ENCODE data around the gene USP50.
"Not testable (repeated sequence)": the region's sequence is repeated elsewhere in the genome, so short reads cannot be mapped to it uniquely, and the experiment has no call there.

Gene USP50

DNA sequence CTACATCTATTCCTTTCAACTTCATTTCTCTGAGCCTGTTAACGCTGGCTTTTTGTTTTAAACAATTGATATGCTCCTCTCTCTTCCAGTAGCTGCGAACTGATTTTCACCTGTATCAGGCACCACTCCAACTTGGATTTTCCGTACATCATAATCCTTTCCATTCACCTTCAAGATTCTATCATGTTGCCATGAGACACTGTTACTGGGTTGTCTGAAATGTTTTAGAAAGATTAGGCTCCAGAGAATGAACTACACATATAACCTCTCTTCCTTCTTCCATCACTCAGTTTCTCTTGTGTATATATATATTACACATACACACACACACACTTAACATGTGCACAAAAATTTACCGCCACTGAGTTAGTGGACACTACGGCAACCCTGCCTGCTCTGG is at the start of gene USP50:
TSS of gene USP50 (minus strand) at position 101 of the 400 bp plus-strand sequence. CDS start 141 bp downstream, outside the sequence.
- no peak for DNase-seq (ENCODE audit: extremely low read depth, low read depth)

DNA sequence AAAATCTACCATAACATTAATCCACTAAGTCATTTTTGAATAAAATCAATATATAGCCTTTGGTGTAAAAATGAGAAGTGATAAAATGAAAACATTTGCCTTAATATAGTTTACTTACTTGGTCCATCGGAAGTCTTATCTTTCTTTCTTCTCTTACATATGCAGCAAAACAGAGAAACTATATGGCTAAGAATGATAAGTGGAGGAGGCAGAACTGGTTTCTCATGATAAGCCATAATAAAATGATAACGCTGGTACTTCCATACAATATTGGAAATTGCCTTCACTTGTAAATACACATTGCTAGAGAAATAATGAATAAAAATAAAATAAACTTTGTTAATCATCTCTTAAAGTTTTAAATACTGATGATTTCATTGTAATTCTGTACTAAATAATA is 47.8 kb upstream of the USP50 start:
- DNase-seq (ENCODE audit: extremely low read depth, low read depth): no peak
- TF ChIP-seq, protein P1, sequence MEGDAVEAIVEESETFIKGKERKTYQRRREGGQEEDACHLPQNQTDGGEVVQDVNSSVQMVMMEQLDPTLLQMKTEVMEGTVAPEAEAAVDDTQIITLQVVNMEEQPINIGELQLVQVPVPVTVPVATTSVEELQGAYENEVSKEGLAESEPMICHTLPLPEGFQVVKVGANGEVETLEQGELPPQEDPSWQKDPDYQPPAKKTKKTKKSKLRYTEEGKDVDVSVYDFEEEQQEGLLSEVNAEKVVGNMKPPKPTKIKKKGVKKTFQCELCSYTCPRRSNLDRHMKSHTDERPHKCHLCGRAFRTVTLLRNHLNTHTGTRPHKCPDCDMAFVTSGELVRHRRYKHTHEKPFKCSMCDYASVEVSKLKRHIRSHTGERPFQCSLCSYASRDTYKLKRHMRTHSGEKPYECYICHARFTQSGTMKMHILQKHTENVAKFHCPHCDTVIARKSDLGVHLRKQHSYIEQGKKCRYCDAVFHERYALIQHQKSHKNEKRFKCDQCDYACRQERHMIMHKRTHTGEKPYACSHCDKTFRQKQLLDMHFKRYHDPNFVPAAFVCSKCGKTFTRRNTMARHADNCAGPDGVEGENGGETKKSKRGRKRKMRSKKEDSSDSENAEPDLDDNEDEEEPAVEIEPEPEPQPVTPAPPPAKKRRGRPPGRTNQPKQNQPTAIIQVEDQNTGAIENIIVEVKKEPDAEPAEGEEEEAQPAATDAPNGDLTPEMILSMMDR (IDR thresholded peaks at IDR 0.05; ENCODE audit: low read depth, low read length): no peak

More for the DNA sequence above, at the start of gene USP50:
- TF ChIP-seq, protein P1 (IDR thresholded peaks at IDR 0.05; ENCODE audit: low read depth, low read length): no peak

DNA sequence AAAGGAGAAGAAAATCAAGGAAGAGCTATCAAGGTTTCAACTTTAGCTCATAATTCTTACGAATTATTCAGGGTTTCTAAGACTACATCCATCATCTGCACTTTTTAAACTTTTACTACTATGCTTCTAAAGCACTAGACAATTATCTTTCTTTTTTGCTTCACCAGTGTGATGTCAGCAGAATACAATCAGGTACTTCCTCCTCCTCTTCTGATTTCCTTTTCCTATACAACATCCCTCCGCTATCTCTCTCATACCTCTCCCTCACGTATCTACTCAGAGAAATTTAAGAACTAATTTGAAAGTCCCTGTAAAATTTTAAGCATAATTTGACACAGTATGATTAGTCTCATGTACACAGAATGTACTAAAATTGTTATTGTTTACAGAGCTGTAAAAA is 47.3 kb upstream of the USP50 start:
- DNase-seq (ENCODE audit: extremely low read depth, low read depth): no peak
- TF ChIP-seq, protein P1 (IDR thresholded peaks at IDR 0.05; ENCODE audit: low read depth, low read length): no peak

- no peak for DNase-seq (ENCODE audit: extremely low read depth, low read depth)
Measured at GRCh38 chr15:50590288-50590687, 43.8 kb upstream of the USP50 start.

GRCh38 chr15:50577492-50577891 is 31.0 kb upstream of the USP50 start:
- TF ChIP-seq, protein P1 (IDR thresholded peaks at IDR 0.05; ENCODE audit: low read depth, low read length): no peak
- no peak for DNase-seq (ENCODE audit: extremely low read depth, low read depth)

More at GRCh38 chr15:50590288-50590687, 43.8 kb upstream of the USP50 start:
- TF ChIP-seq, protein P1 (IDR thresholded peaks at IDR 0.05; ENCODE audit: low read depth, low read length): no peak

DNA sequence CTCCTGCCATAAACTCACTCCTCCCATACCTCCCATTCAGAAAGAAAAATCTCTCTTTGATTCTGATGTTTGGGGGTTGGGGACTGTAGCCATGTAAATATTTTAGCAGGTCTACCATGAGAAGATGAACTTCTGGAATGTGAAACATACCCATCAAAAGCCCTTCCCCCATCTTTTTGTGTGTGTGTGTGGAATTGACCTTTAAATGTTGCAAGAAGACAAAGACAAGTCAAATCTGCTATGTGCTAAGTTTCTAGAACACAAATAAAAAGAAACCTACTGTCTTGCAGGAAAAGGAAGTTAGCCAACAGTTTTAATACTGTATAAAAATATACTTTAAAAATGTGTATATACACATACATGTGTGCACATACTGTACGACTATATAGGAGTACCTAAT is 29.7 kb upstream of the USP50 start:
- no peak for DNase-seq (ENCODE audit: extremely low read depth, low read depth)
- TF ChIP-seq, protein P1 (IDR thresholded peaks at IDR 0.05; ENCODE audit: low read depth, low read length): no peak

- DNase-seq (ENCODE audit: extremely low read depth, low read depth): not testable (repeated sequence)
Measured at GRCh38 chr15:50573842-50574241, 27.4 kb upstream of the USP50 start.

GRCh38 chr15:50563756-50564155 is 17.3 kb upstream of the USP50 start:
- no peak for DNase-seq (ENCODE audit: extremely low read depth, low read depth)
- TF ChIP-seq, protein P1 (IDR thresholded peaks at IDR 0.05; ENCODE audit: low read depth, low read length): no peak

Measured in AG09319 (cell line).